Left ventricle myocardium inferior (tissue), 1 donor: ENCODE data around the gene CNR2. TPM values are rescaled to one million over a fixed set of nuclear protein-coding genes. Genes with fewer than 3 reads are reported as not detected.
A peak's percentile ranks its signal among the peaks of the same experiment; 100 is the strongest.

ENCODE experiments used
- DNase-seq: peaks from one replicate; pipeline ENCODE4 v3.0.0-alpha.2; 2020
- H3K27ac ChIP-seq: fragments of 200-600 bp; replicated peaks from 2 replicates; pipeline ENCODE4 v1.8.0; 2021
- H3K27me3 ChIP-seq: fragments of 200-600 bp; 2 replicates; pipeline ENCODE4 v1.8.0; 2021; ENCODE audit warnings: low read depth
- H3K36me3 ChIP-seq: fragments of 200-600 bp; 2 replicates; pipeline ENCODE4 v1.8.0; 2021
- H3K4me1 ChIP-seq: fragments of 200-600 bp; 2 replicates; pipeline ENCODE4 v1.8.0; 2021
- H3K4me3 ChIP-seq: fragments of 200-600 bp; 2 replicates; pipeline ENCODE4 v1.8.0; 2021; ENCODE audit warnings: mild to moderate bottlenecking, moderate library complexity
- H3K9me3 ChIP-seq: fragments of 200-600 bp; replicated peaks from 2 replicates; pipeline ENCODE4 v1.8.0; 2021
- intact Hi-C: fragments of 100-400 bp; cut with micrococcal nuclease; formaldehyde crosslinking; loops from one replicate; pipeline ENCODE4 v1.11.0; 2022
- total RNA-seq: library from RNA; stranded (reverse); fragmentation: NEBNext Ultra II Directional; extraction: Animal tissue kit (Norgen Biotek cat#: 25700); gene quantifications from one replicate; pipeline ENCODE4 v1.2.1, GENCODE V29; 2021
- TF ChIP-seq, protein P1 (sequence below): fragments of 200-600 bp; IDR thresholded peaks from 2 replicates; pipeline ENCODE4 v1.8.0; 2021; ENCODE audit warnings: antibody characterized with exemption, mild to moderate bottlenecking, borderline replicate concordance
- donor health status: DM: no; HTN: yes; CAD: no; lungs with severe emphysema.

CNR2 gene
- total RNA-seq, 1 donor from 2014 or later: not detected

DNA sequence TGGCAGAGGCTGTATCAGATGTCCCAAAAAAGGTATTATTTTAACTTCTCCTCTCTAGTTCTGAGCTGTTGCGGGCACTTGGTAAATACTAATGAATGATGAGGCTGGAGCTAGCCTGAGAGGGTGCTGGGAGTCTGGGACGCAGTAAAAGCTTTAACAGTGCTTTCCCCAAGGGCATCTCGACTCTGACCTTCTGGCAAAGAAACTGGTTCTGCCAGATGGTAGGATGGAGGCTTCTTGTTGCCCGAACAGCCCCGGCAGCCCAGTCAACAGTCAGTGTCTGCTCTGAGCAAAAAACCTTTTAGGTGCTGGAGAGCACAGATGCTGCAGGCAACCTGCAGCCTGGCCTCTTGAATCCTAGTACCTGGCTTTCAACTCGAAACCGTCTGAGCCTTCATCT is 43.9 kb upstream of the CNR2 start:
- TF ChIP-seq, protein P1, sequence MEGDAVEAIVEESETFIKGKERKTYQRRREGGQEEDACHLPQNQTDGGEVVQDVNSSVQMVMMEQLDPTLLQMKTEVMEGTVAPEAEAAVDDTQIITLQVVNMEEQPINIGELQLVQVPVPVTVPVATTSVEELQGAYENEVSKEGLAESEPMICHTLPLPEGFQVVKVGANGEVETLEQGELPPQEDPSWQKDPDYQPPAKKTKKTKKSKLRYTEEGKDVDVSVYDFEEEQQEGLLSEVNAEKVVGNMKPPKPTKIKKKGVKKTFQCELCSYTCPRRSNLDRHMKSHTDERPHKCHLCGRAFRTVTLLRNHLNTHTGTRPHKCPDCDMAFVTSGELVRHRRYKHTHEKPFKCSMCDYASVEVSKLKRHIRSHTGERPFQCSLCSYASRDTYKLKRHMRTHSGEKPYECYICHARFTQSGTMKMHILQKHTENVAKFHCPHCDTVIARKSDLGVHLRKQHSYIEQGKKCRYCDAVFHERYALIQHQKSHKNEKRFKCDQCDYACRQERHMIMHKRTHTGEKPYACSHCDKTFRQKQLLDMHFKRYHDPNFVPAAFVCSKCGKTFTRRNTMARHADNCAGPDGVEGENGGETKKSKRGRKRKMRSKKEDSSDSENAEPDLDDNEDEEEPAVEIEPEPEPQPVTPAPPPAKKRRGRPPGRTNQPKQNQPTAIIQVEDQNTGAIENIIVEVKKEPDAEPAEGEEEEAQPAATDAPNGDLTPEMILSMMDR: no peak
- no peak for DNase-seq
- Histone ChIP-seq H3K9me3 (no peaks in the 10 kb centered on the region), H3K4me1 (peaks cover 54% of the 10 kb centered on the region), H3K27ac (peak overlapping the region; percentile 1), H3K36me3 (peaks cover 10% of the 10 kb centered on the region), H3K27me3 (no peaks in the 10 kb centered on the region), H3K4me3 (no peak overlapping the region)
- intact Hi-C loops: loop anchor here (5.0 kb wide), 1 partner anchor 70 kb away; no protein-coding TSS in a partner anchor

DNA sequence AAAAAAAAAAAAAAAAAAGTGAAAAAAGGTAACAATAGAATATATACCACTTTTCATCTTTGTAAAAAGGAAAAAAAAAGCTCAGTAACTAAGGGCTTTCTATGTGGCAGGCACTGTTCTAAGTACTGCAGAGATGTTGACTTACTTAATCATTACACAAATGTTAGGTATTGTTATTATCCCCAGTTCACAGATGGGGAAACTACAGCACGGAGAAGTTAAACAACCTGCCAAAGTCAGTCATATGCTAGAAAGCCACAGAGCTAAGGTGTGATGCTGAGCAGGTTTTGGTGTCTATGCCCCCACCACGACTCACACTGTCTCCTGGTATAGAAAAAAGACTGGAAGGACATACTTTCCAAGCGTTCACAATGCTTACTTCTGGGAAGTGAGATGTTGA is 39.9 kb upstream of the CNR2 start:
- Histone ChIP-seq H3K27me3 (no peaks in the 10 kb centered on the region), H3K27ac (no peak overlapping the region), H3K4me1 (peaks cover 23% of the 10 kb centered on the region), H3K4me3 (no peak overlapping the region), H3K36me3 (no peaks in the 10 kb centered on the region), H3K9me3 (no peaks in the 10 kb centered on the region)
- TF ChIP-seq, protein P1: no peak
- DNase-seq: no peak
- intact Hi-C loops: no loop called here

DNA sequence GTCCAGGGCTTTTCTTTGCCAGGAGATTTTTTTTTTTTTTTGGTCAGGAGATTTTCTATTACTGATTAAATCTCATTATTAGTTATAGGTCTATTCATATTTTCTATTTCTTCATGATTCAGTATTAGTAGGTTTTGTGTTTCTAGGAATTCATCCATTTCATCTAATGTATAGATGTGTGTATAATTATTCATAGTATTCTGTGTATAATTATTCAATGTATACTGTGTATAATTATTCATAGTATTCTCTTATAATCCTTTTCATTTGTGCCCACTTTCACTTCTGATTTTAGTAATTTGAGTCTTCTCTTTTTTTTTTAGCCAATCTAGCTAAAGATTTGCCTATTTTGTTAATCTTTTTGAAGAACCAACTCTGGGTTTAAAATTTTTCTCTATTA is 34.2 kb upstream of the CNR2 start:
- TF ChIP-seq, protein P1: no peak
- H3K36me3 ChIP-seq: no peaks in the 10 kb centered on the region
- H3K27me3 ChIP-seq: no peaks in the 10 kb centered on the region
- H3K4me3 ChIP-seq: no peak overlapping the region
- no peak for DNase-seq
- H3K4me1 ChIP-seq: no peaks in the 10 kb centered on the region
- intact Hi-C loops: no loop called here
- no peak overlapping the region for H3K27ac ChIP-seq
- peaks cover 16% of the 10 kb centered on the region for H3K9me3 ChIP-seq

- H3K4me1 ChIP-seq: no peaks in the 10 kb centered on the region
- no peak overlapping the region for H3K27ac ChIP-seq
- DNase-seq: no peak
- intact Hi-C loops: no loop called here
- no peaks in the 10 kb centered on the region for H3K27me3 ChIP-seq
- H3K4me3 ChIP-seq: no peak overlapping the region
- no peaks in the 10 kb centered on the region for H3K9me3 ChIP-seq
- H3K36me3 ChIP-seq: no peaks in the 10 kb centered on the region
- TF ChIP-seq, protein P1: no peak
These were observed 23.5 kb upstream of the CNR2 start for GRCh38 chr1:23936481-23937176.

DNA sequence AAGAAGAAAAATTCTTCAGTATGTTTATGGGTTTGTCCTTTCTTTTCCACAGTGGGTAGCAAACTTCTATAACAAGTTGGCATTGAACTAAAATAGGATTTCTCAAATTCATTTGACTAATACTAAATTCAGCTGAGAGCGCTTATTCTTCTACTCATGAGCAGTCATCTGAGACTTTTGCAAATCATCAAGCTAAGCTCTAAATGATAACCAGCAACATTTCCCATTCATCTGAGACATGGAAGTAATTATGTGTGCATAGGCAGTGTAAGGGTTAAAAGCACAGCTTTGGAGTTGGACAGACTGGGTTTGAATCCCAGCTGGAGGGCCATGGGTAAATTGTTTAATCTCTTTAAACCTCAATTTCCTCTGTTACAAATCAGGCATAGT is 18.3 kb upstream of the CNR2 start:
- H3K4me1 ChIP-seq: no peaks in the 10 kb centered on the region
- no peaks in the 10 kb centered on the region for H3K9me3 ChIP-seq
- TF ChIP-seq, protein P1: no peak
- H3K36me3 ChIP-seq: no peaks in the 10 kb centered on the region
- no peak overlapping the region for H3K4me3 ChIP-seq
- intact Hi-C loops: no loop called here
- H3K27me3 ChIP-seq: no peaks in the 10 kb centered on the region
- DNase-seq: no peak
- no peak overlapping the region for H3K27ac ChIP-seq
